SK-N-SH treated with all-trans-retinoic acid at 6 μM for 48 hours (cell line): ENCODE results near the gene HES3.

Experiments
- ATAC-seq: fragments of 200-7000 bp; cut with Tn5 transposase; 3 replicates; pipeline ENCODE4 v1.9.1; 2020; ENCODE audit warnings: mild to moderate bottlenecking, moderate library complexity
- ARNTL ChIP-seq: fragments of 450-650 bp; formaldehyde crosslinking; IDR thresholded peaks from 2 replicates; pipeline ENCODE4 v1.5.0; 2020; ENCODE audit warnings: low read depth, mild to moderate bottlenecking, moderate library complexity, borderline replicate concordance
- BACH2 ChIP-seq: fragments of 250-450 bp; sonication (Bioruptor Pico); IDR thresholded peaks from 2 replicates; pipeline ENCODE4 v1.9.0; 2021; ENCODE audit warnings: mild to moderate bottlenecking, borderline replicate concordance
- CREB5 ChIP-seq: fragments of 250-450 bp; sonication (Bioruptor Pico); IDR thresholded peaks from 2 replicates; pipeline ENCODE4 v1.5.1; 2020; ENCODE audit warnings: low read depth, mild to moderate bottlenecking, moderate library complexity
- CSDC2 ChIP-seq: fragments of 250-450 bp; sonication (Bioruptor Pico); IDR thresholded peaks from 2 replicates; pipeline ENCODE4 v1.5.0; 2020; ENCODE audit warnings: mild to moderate bottlenecking, moderate library complexity
- CSRNP3 ChIP-seq: fragments of 250-450 bp; sonication (Bioruptor Pico); IDR thresholded peaks from 2 replicates; pipeline ENCODE4 v1.5.1; 2021; ENCODE audit warnings: mild to moderate bottlenecking, moderate library complexity
- ESRRG ChIP-seq: fragments of 250-450 bp; sonication (Bioruptor Pico); IDR thresholded peaks from 2 replicates; pipeline ENCODE4 v1.6.1; 2021; ENCODE audit warnings: mild to moderate bottlenecking
- GLIS3 ChIP-seq: fragments of 250-450 bp; sonication (Bioruptor Pico); IDR thresholded peaks from 2 replicates; pipeline ENCODE4 v1.5.0; 2020; ENCODE audit warnings: mild to moderate bottlenecking, moderate library complexity
- OSR1 ChIP-seq: fragments of 250-450 bp; sonication (Bioruptor Pico); IDR thresholded peaks from 2 replicates; pipeline ENCODE4 v1.8.0; 2022; ENCODE audit warnings: moderate library complexity, mild to moderate bottlenecking, inconsistent platforms
- PATZ1 ChIP-seq: fragments of 250-450 bp; sonication (Bioruptor Pico); IDR thresholded peaks from 2 replicates; pipeline ENCODE4 v1.8.0; 2020; ENCODE audit warnings: mild to moderate bottlenecking, moderate library complexity, borderline replicate concordance
- PPARA ChIP-seq: fragments of 250-450 bp; sonication (Bioruptor Pico); IDR thresholded peaks from 2 replicates; pipeline ENCODE4 v1.5.0; 2020; ENCODE audit warnings: mild to moderate bottlenecking, borderline replicate concordance
- RARB ChIP-seq: fragments of 250-450 bp; sonication (Bioruptor Pico); IDR thresholded peaks from 2 replicates; pipeline ENCODE4 v1.8.0; 2021; ENCODE audit warnings: mild to moderate bottlenecking, moderate library complexity
- TCF4 ChIP-seq: fragments of 250-450 bp; sonication (Bioruptor Pico); IDR thresholded peaks from 2 replicates; pipeline ENCODE4 v1.8.0; 2021; ENCODE audit warnings: mild to moderate bottlenecking, moderate library complexity, borderline replicate concordance
- TOX ChIP-seq: fragments of 250-450 bp; sonication (Bioruptor Pico); IDR thresholded peaks from 2 replicates; pipeline ENCODE4 v1.8.0; 2021; ENCODE audit warnings: mild to moderate bottlenecking, moderate library complexity, borderline replicate concordance
- TSHZ2 ChIP-seq: fragments of 250-450 bp; sonication (Bioruptor Pico); IDR thresholded peaks from 2 replicates; pipeline ENCODE4 v1.5.0; 2020; ENCODE audit warnings: mild to moderate bottlenecking, moderate library complexity
- ZC3H10 ChIP-seq: fragments of 250-450 bp; sonication (Bioruptor Pico); IDR thresholded peaks from 2 replicates; pipeline ENCODE4 v1.5.1; 2021; ENCODE audit warnings: mild to moderate bottlenecking, moderate library complexity
- ZFP3 ChIP-seq: fragments of 250-450 bp; sonication (Bioruptor Pico); IDR thresholded peaks from 2 replicates; pipeline ENCODE4 v1.5.0; 2020; ENCODE audit warnings: mild to moderate bottlenecking, moderate library complexity
- ZFP30 ChIP-seq: fragments of 450-650 bp; formaldehyde crosslinking; IDR thresholded peaks from 2 replicates; pipeline ENCODE4 v1.5.0; 2022; ENCODE audit warnings: mild to moderate bottlenecking, moderate library complexity
- ZNF565 ChIP-seq: fragments of 450-650 bp; formaldehyde crosslinking; conservative IDR thresholded peaks from 2 replicates; pipeline ENCODE4 v1.5.0; 2020; ENCODE audit warnings: low read depth, mild to moderate bottlenecking, moderate library complexity
- ZNF70 ChIP-seq: fragments of 450-650 bp; formaldehyde crosslinking; IDR thresholded peaks from 2 replicates; pipeline ENCODE4 v1.5.0; 2020; ENCODE audit warnings: mild to moderate bottlenecking, moderate library complexity
- ZNF8 ChIP-seq: fragments of 450-650 bp; formaldehyde crosslinking; IDR thresholded peaks from 2 replicates; pipeline ENCODE4 v1.5.0; 2020; ENCODE audit warnings: mild to moderate bottlenecking, moderate library complexity

HES3 gene

GRCh38 chr1:6259491-6260362, 15.7 kb downstream of the HES3 start (continued):
- TF ChIP-seq CREB5 (CRISPR knock-in tag) (no peak), ZNF565 (no peak), ARNTL (CRISPR knock-in tag) (no peak)

GRCh38 chr1:6260433-6260934, 16.5 kb downstream of the HES3 start:
- peak; percentile 35 for ATAC-seq
- peak; percentile 22; the same call in 1 of the 2 replicates for TF ChIP-seq PATZ1 (CRISPR knock-in tag)
- no peak for TF ChIP-seq ZNF8
- no peak for TF ChIP-seq TCF4 (CRISPR knock-in tag)

- ATAC-seq = peak; percentile 59
- TF ChIP-seq BACH2 (CRISPR knock-in tag) (no peak), TOX (no peak), OSR1 (CRISPR knock-in tag) (no peak), RARB (CRISPR knock-in tag) (no peak), ZNF565 (no peak), PATZ1 (CRISPR knock-in tag) (no peak)
Observed at GRCh38 chr1:6260961-6261614, 17.1 kb downstream of the HES3 start, which contains the start of gene GPR153. GPR153 (minus strand) TSS chr1:6261098; CDS start chr1:6254905, 6,193 bp downstream.

GRCh38 chr1:6261615-6261995, 17.6 kb downstream of the HES3 start:
- ATAC-seq = peak; percentile 4
- TF ChIP-seq ZNF565 (no peak), CSDC2 (CRISPR knock-in tag) (no peak), ZC3H10 (CRISPR knock-in tag) (no peak), PATZ1 (CRISPR knock-in tag) (no peak), GLIS3 (CRISPR knock-in tag) (no peak), RARB (CRISPR knock-in tag) (no peak), ESRRG (CRISPR knock-in tag) (no peak), CSRNP3 (CRISPR knock-in tag) (no peak), TSHZ2 (CRISPR knock-in tag) (no peak), ZFP30 (CRISPR knock-in tag) (no peak), TCF4 (CRISPR knock-in tag) (no peak), OSR1 (CRISPR knock-in tag) (no peak), ARNTL (CRISPR knock-in tag) (no peak), TOX (no peak), ZNF70 (CRISPR knock-in tag) (no peak), CREB5 (CRISPR knock-in tag) (no peak), PPARA (no peak), ZFP3 (CRISPR knock-in tag) (no peak)
